Measurements from ENCODE around the gene OOSP2. TPM values are rescaled to one million over a fixed set of nuclear protein-coding genes. Genes with fewer than 3 reads are reported as not detected.

OOSP2 gene
- total and polyA plus RNA-seq, 5 donors from 2014 or later = not detected

GRCh38 chr11:60080535-60080934 is 40.3 kb downstream of the OOSP2 start:
- Mint-ChIP-seq H3K27me3 (peaks cover 9% of the 10 kb centered on the region), H3K36me3 (no peaks in the 10 kb centered on the region), H3K4me3 (no peak overlapping the region), H3K4me1 (no peaks in the 10 kb centered on the region), H3K27ac (no peak overlapping the region), H3K9me3 (peaks cover 0 to 9% (median 0%) of the 10 kb centered on the region in 7 donors)
- H3K27ac ChIP-seq (ENCODE audit: insufficient read depth, low read length, poor library complexity, severe bottlenecking) = no peak overlapping the region
- H3K9me3 ChIP-seq (ENCODE audit: control insufficient read depth in 2 of 2, low read length in 2 of 2) = no peaks in the 10 kb centered on the region
- H3K36me3 ChIP-seq (ENCODE audit: control insufficient read depth, insufficient read depth, low read length) = no peaks in the 10 kb centered on the region
- DNase-seq = no peak
- no peaks in the 10 kb centered on the region for H3K4me1 ChIP-seq (ENCODE audit: control insufficient read depth, insufficient read depth, low read length, poor library complexity, severe bottlenecking)
- no peak for ATAC-seq (ENCODE audit: low read depth in 2 of 2)
- H3K27me3 ChIP-seq (ENCODE audit: control insufficient read depth, insufficient read depth, low read length) = no peaks in the 10 kb centered on the region
- no peak overlapping the region for H3K4me3 ChIP-seq (ENCODE audit: low read depth, low read length)

GRCh38 chr11:60084631-60085273 is 44.5 kb downstream of the OOSP2 start:
- ATAC-seq (ENCODE audit: low read depth in 2 of 2) (no peak), DNase-seq (no peak)
- H3K4me1 ChIP-seq (ENCODE audit: control insufficient read depth, insufficient read depth, low read length, poor library complexity, severe bottlenecking) = no peaks in the 10 kb centered on the region
- H3K9me3 ChIP-seq (ENCODE audit: control insufficient read depth in 2 of 2, low read length in 2 of 2) = no peaks in the 10 kb centered on the region
- no peaks in the 10 kb centered on the region for H3K36me3 Mint-ChIP-seq
- no peak overlapping the region for H3K27ac ChIP-seq (ENCODE audit: insufficient read depth, low read length, poor library complexity, severe bottlenecking)
- no peak overlapping the region for H3K4me3 Mint-ChIP-seq
- H3K4me1 Mint-ChIP-seq = no peaks in the 10 kb centered on the region
- no peaks in the 10 kb centered on the region for H3K27me3 ChIP-seq (ENCODE audit: control insufficient read depth, insufficient read depth, low read length)
- no peak overlapping the region for H3K4me3 ChIP-seq (ENCODE audit: low read depth, low read length)
- H3K27ac Mint-ChIP-seq = no peak overlapping the region
- H3K9me3 Mint-ChIP-seq = peaks cover 0 to 4% (median 0%) of the 10 kb centered on the region in 7 donors
- H3K36me3 ChIP-seq (ENCODE audit: control insufficient read depth, insufficient read depth, low read length) = no peaks in the 10 kb centered on the region
- H3K27me3 Mint-ChIP-seq = peaks cover 13% of the 10 kb centered on the region

DNA sequence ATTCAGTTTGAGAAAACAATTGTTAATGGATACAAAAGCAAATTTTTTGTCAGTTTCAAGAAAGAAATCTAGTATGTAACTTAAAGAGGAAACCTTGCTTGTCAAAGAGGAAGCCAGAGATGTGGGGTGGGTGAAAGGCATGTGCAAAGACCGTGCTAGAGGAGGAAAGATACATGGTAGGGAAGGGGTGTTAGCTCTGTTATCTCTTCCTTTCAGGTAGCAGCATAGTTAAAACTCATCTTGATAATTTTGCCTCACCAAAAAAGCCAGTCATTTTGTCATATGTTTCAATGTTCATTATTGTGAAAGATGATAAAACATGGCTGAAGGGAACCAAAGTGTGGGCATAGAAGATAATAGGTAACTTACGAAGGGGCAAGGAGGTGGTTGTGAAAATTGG is 45.7 kb downstream of the OOSP2 start:
- peaks cover 13% of the 10 kb centered on the region for H3K27me3 Mint-ChIP-seq
- no peaks in the 10 kb centered on the region for H3K36me3 ChIP-seq (ENCODE audit: control insufficient read depth, insufficient read depth, low read length)
- H3K4me3 Mint-ChIP-seq = no peak overlapping the region
- H3K9me3 Mint-ChIP-seq = peaks cover 0 to 4% (median 0%) of the 10 kb centered on the region in 7 donors
- no peak for DNase-seq
- no peaks in the 10 kb centered on the region for H3K36me3 Mint-ChIP-seq
- no peak overlapping the region for H3K27ac ChIP-seq (ENCODE audit: insufficient read depth, low read length, poor library complexity, severe bottlenecking)
- H3K4me1 Mint-ChIP-seq = no peaks in the 10 kb centered on the region
- no peaks in the 10 kb centered on the region for H3K9me3 ChIP-seq (ENCODE audit: control insufficient read depth in 2 of 2, low read length in 2 of 2)
- no peak overlapping the region for H3K4me3 ChIP-seq (ENCODE audit: low read depth, low read length)
- no peaks in the 10 kb centered on the region for H3K27me3 ChIP-seq (ENCODE audit: control insufficient read depth, insufficient read depth, low read length)
- H3K27ac Mint-ChIP-seq = no peak overlapping the region
- ATAC-seq (ENCODE audit: low read depth in 2 of 2) = no peak
- no peaks in the 10 kb centered on the region for H3K4me1 ChIP-seq (ENCODE audit: control insufficient read depth, insufficient read depth, low read length, poor library complexity, severe bottlenecking)

- H3K9me3 Mint-ChIP-seq = peaks cover 0 to 4% (median 0%) of the 10 kb centered on the region in 7 donors
- H3K4me1 ChIP-seq (ENCODE audit: control insufficient read depth, insufficient read depth, low read length, poor library complexity, severe bottlenecking) = no peaks in the 10 kb centered on the region
- H3K9me3 ChIP-seq (ENCODE audit: control insufficient read depth in 2 of 2, low read length in 2 of 2) = no peaks in the 10 kb centered on the region
- H3K27ac Mint-ChIP-seq = no peak overlapping the region
- no peak overlapping the region for H3K27ac ChIP-seq (ENCODE audit: insufficient read depth, low read length, poor library complexity, severe bottlenecking)
- ATAC-seq (ENCODE audit: low read depth in 2 of 2) (no peak), DNase-seq (no peak)
- H3K36me3 Mint-ChIP-seq = no peaks in the 10 kb centered on the region
- no peak overlapping the region for H3K4me3 Mint-ChIP-seq
- no peak overlapping the region for H3K4me3 ChIP-seq (ENCODE audit: low read depth, low read length)
- H3K4me1 Mint-ChIP-seq = no peaks in the 10 kb centered on the region
- no peaks in the 10 kb centered on the region for H3K36me3 ChIP-seq (ENCODE audit: control insufficient read depth, insufficient read depth, low read length)
- no peaks in the 10 kb centered on the region for H3K27me3 ChIP-seq (ENCODE audit: control insufficient read depth, insufficient read depth, low read length)
- peaks cover 11% of the 10 kb centered on the region for H3K27me3 Mint-ChIP-seq
Observed at GRCh38 chr11:60087239-60087638, 47.0 kb downstream of the OOSP2 start.

DNA sequence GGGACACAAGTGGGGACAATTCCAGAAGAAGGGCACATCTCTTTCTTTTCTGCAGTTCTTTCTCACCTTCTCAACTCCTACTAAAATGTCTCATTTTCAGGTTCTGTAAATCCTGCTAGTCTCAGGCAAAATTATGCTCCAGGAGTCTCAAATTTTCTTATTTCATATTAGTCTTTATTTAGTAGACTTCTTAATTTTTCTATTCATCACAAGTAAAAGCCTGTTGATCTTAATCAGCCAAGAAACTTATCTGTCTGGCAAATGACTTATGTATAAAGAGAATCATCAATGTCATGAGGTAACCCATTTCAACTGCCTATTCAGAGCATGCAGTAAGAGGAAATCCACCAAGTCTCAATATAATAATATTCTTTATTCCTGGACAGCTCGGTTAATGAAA is 48.2 kb downstream of the OOSP2 start, which contains the start of gene MS4A2:
TSS of gene MS4A2 (plus strand) at position 301 of the 400 bp plus-strand sequence. CDS start 102 bp downstream, outside the sequence.
- Mint-ChIP-seq H3K4me3 (no peak within 1 kb of the TSS), H3K27ac (no peak within 1 kb of the TSS), H3K27me3 (peaks cover 8% of the 10 kb centered on the region), H3K36me3 (no peaks in the 10 kb centered on the region), H3K4me1 (no peaks in the 10 kb centered on the region), H3K9me3 (peaks cover 0 to 4% (median 0%) of the 10 kb centered on the region in 7 donors)
- no peak for DNase-seq
- no peak for ATAC-seq (ENCODE audit: low read depth in 2 of 2)
- Histone ChIP-seq H3K27ac (ENCODE audit: insufficient read depth, low read length, poor library complexity, severe bottlenecking) (no peak within 1 kb of the TSS), H3K9me3 (ENCODE audit: control insufficient read depth in 2 of 2, low read length in 2 of 2) (no peaks in the 10 kb centered on the region), H3K27me3 (ENCODE audit: control insufficient read depth, insufficient read depth, low read length) (no peaks in the 10 kb centered on the region), H3K36me3 (ENCODE audit: control insufficient read depth, insufficient read depth, low read length) (no peaks in the 10 kb centered on the region), H3K4me1 (ENCODE audit: control insufficient read depth, insufficient read depth, low read length, poor library complexity, severe bottlenecking) (no peaks in the 10 kb centered on the region), H3K4me3 (ENCODE audit: low read depth, low read length) (no peak within 1 kb of the TSS)

DNA sequence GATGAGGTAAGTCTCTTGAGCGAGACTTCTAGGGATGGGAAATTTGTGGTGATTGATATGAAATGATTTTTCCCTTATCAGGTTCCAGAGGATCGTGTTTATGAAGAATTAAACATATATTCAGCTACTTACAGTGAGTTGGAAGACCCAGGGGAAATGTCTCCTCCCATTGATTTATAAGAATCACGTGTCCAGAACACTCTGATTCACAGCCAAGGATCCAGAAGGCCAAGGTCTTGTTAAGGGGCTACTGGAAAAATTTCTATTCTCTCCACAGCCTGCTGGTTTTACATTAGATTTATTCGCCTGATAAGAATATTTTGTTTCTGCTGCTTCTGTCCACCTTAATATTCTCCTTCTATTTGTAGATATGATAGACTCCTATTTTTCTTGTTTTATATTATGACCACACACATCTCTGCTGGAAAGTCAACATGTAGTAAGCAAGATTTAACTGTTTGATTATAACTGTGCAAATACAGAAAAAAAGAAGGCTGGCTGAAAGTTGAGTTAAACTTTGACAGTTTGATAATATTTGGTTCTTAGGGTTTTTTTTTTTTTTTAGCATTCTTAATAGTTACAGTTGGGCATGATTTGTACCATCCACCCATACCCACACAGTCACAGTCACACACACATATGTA is 55.4 kb downstream of the OOSP2 start:
- Mint-ChIP-seq H3K36me3 (no peaks in the 10 kb centered on the region), H3K4me3 (no peak overlapping the region)

DNA sequence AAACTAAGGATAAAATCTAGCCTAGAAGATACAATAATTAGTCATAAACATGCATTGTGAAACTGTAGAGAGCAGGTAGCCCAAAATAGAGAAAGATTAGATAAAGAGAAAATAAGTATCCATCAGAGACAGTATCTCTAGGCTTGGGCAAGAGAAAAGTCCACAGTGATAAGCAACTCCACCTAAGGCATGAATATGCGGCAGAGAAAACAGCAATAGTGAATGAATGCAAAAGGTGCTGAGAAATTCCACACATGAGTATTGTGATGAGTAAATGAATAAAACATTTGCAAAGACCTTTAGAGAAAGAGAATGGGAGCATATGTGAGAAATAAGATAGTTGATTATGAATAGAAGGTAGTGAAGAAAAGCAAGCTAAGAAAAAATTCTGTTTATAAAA is 57.0 kb downstream of the OOSP2 start:
- H3K36me3 ChIP-seq (ENCODE audit: control insufficient read depth, insufficient read depth, low read length) = no peaks in the 10 kb centered on the region
- H3K27ac ChIP-seq (ENCODE audit: insufficient read depth, low read length, poor library complexity, severe bottlenecking) = no peak overlapping the region
- Mint-ChIP-seq H3K4me3 (no peak overlapping the region), H3K4me1 (peaks cover 0 to 2% (median 0%) of the 10 kb centered on the region in 4 donors), H3K9me3 (peaks cover 0 to 2% (median 0%) of the 10 kb centered on the region in 7 donors), H3K27me3 (no peaks in the 10 kb centered on the region), H3K36me3 (no peaks in the 10 kb centered on the region), H3K27ac (no peak overlapping the region)
- no peaks in the 10 kb centered on the region for H3K27me3 ChIP-seq (ENCODE audit: control insufficient read depth, insufficient read depth, low read length)
- ATAC-seq (ENCODE audit: low read depth in 2 of 2) (no peak), DNase-seq (no peak)
- H3K9me3 ChIP-seq (ENCODE audit: control insufficient read depth in 2 of 2, low read length in 2 of 2) = no peaks in the 10 kb centered on the region
- no peaks in the 10 kb centered on the region for H3K4me1 ChIP-seq (ENCODE audit: control insufficient read depth, insufficient read depth, low read length, poor library complexity, severe bottlenecking)
- H3K4me3 ChIP-seq (ENCODE audit: low read depth, low read length) = no peak overlapping the region

More for the DNA sequence above, 55.4 kb downstream of the OOSP2 start:
- Mint-ChIP-seq H3K4me1 (no peaks in the 10 kb centered on the region), H3K27me3 (no peaks in the 10 kb centered on the region), H3K27ac (no peak overlapping the region), H3K9me3 (peaks cover 0 to 2% (median 0%) of the 10 kb centered on the region in 7 donors)
- Histone ChIP-seq H3K4me3 (ENCODE audit: low read depth, low read length) (no peak overlapping the region), H3K9me3 (ENCODE audit: control insufficient read depth in 2 of 2, low read length in 2 of 2) (no peaks in the 10 kb centered on the region), H3K4me1 (ENCODE audit: control insufficient read depth, insufficient read depth, low read length, poor library complexity, severe bottlenecking) (no peaks in the 10 kb centered on the region), H3K36me3 (ENCODE audit: control insufficient read depth, insufficient read depth, low read length) (no peaks in the 10 kb centered on the region), H3K27ac (ENCODE audit: insufficient read depth, low read length, poor library complexity, severe bottlenecking) (no peak overlapping the region), H3K27me3 (ENCODE audit: control insufficient read depth, insufficient read depth, low read length) (no peaks in the 10 kb centered on the region)
- no peak for ATAC-seq (ENCODE audit: low read depth in 2 of 2)
- no peak for DNase-seq

Data from CD4-positive, CD25-positive, alpha-beta regulatory T cell (primary cell).